HG02852 (cell line): ENCODE measurements around the gene FMNL2.
"Not testable (repeated sequence)": the region's sequence is repeated elsewhere in the genome, so short reads cannot be mapped to it uniquely, and the experiment has no call there.

Experiments used
- ATAC-seq: cut with Tn5 transposase; IDR thresholded peaks from one replicate; pipeline ENCODE4 v1.9.1; 2021; ENCODE audit warnings: mild to moderate bottlenecking, moderate library complexity; ENCODE audit not compliant: unreplicated experiment

Gene FMNL2

DNA sequence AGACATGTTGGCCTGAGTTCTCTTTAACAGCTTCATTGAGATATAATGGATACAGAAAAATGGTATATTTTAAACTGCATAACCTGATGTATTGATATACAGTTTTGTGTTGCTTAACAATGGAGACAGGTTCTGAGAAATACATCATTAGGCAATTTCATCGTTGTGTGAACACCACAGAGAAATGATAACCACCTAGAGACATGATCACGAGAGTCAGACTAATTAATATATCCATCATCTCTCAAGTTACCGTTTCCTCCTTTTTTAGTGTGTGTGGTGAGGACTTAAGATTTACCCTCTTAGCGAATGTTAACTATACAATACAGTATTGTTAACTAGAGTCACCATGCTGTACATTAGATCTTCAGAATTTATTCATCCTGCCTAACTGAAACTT lies 178.1 kb downstream of the FMNL2 start:
- ATAC-seq = no peak

- no peak for ATAC-seq
Observed at GRCh38 chr2:152513681-152514080, 178.7 kb downstream of the FMNL2 start.

- no peak for ATAC-seq
Observed at GRCh38 chr2:152518034-152518433, 183.1 kb downstream of the FMNL2 start.

GRCh38 chr2:152518641-152519580 lies 183.9 kb downstream of the FMNL2 start:
- ATAC-seq = no peak

DNA sequence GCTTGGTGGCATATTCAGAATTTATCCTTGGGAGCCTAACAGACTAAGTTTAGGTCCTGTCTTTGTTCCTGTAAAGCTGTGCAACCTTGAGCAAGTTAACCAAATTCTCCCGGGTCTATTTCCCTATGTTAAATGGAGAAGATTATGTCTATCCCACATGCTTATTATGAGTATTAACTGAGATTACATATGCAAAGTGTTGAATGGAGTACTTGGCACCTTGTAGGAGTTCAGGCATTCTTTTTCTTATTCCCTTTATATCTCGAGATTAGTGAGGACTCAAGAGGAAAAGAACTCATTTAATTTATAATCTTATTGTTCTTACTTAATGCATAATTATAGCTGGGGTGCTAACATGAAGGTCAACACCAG lies 184.6 kb downstream of the FMNL2 start:
- no peak for ATAC-seq

GRCh38 chr2:152520759-152521158 lies 185.8 kb downstream of the FMNL2 start:
- no peak for ATAC-seq

GRCh38 chr2:152522446-152522845 lies 187.5 kb downstream of the FMNL2 start:
- not testable (repeated sequence) for ATAC-seq

GRCh38 chr2:152523091-152523490 lies 188.1 kb downstream of the FMNL2 start:
- ATAC-seq = no peak

GRCh38 chr2:152525277-152525838 lies 190.4 kb downstream of the FMNL2 start:
- ATAC-seq = no peak

GRCh38 chr2:152529420-152530115 lies 194.6 kb downstream of the FMNL2 start:
- ATAC-seq = no peak

- no peak for ATAC-seq
Observed at GRCh38 chr2:152532241-152532640, 197.3 kb downstream of the FMNL2 start.

- no peak for ATAC-seq
Observed at GRCh38 chr2:152534460-152535135, 199.6 kb downstream of the FMNL2 start.

- no peak for ATAC-seq
Observed at GRCh38 chr2:152537081-152537651, 202.2 kb downstream of the FMNL2 start.

- no peak for ATAC-seq
Observed at GRCh38 chr2:152539424-152539823, 204.4 kb downstream of the FMNL2 start.

- ATAC-seq = no peak
Observed at GRCh38 chr2:152541712-152542111, 206.7 kb downstream of the FMNL2 start.

DNA sequence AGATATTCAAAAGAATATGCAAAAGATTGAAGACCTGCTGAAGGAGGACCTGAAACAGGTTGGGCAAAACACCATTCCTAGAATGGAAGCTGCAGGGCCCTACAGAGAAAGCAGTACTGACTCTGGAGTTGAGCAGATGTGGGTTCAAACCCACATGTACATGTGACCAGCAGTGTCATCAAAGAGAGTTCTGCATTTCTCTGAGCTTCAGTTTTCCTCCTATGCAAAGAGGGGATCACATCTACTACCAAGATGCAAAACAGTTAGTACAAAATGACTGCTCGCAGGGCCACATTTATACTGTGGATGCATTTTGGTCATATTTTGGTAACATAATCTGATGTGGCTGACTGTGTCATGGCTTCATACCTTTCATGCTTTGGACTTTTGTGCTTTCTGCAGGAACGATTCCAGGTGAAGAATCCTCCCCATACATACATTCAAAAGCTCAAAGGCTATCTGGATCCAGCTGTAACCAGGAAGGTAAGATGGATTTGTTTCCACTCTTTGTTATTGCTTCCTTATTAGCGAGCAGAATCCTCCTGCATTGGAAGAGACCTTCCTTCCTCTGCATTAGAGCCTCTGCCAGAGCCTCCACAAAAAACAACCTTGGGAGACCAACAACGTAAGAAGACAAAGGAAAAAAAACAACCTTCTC lies 207.5 kb downstream of the FMNL2 start:
- no peak for ATAC-seq

- ATAC-seq = no peak
Observed at GRCh38 chr2:152542995-152543481, 208.1 kb downstream of the FMNL2 start.

- no peak for ATAC-seq
Observed at GRCh38 chr2:152543717-152544116, 208.7 kb downstream of the FMNL2 start.

GRCh38 chr2:152544638-152545037 lies 209.7 kb downstream of the FMNL2 start:
- no peak for ATAC-seq

GRCh38 chr2:152546230-152546837 lies 211.4 kb downstream of the FMNL2 start:
- no peak for ATAC-seq
